ENCODE results near the gene BCL11B.

The BCL11B gene

GRCh38 chr14:99258341-99258861, 13.6 kb downstream of the BCL11B start:
- Histone ChIP-seq H3K4me1 (ENCODE audit: control extremely low read depth in 1 of 4, control insufficient read depth in 4 of 4, insufficient read depth in 4 of 4, low read length in 3 of 4) (peaks cover 0 to 7% (median 3%) of the 10 kb centered on the region in 4 experiments), H3K36me3 (ENCODE audit: control insufficient read depth in 4 of 4, insufficient read depth in 4 of 4, low read length in 3 of 4) (no peaks in the 10 kb centered on the region), H3K4me3 (ENCODE audit: control insufficient read depth in 1 of 7, extremely low read depth in 1 of 7, insufficient read depth in 4 of 7, low read depth in 2 of 7, low read length in 6 of 7) (no peak overlapping the region), H3K27me3 (replicated peaks in 2 of 5; ENCODE audit: control insufficient read depth in 4 of 5, insufficient read depth in 5 of 5, low read length in 4 of 5) (peaks cover 0 to 94% (median 29%) of the 10 kb centered on the region in 5 experiments), H3K9me3 (ENCODE audit: control extremely low read depth in 1 of 5, control insufficient read depth in 4 of 5, insufficient read depth in 2 of 5, low read depth in 1 of 5, low read length in 4 of 5) (peaks cover 0 to 1% (median 0%) of the 10 kb centered on the region in 5 experiments), H3K27ac (ENCODE audit: insufficient read depth in 1 of 2, low read depth in 1 of 2, low read length in 2 of 2, poor library complexity in 1 of 2, severe bottlenecking in 2 of 2) (no peak overlapping the region)
- ChIA-PET CTCF (no interaction called here), POLR2A (no interaction called here)
- DNase-seq = no peak
- 21% methylated on average over 4 of the region's 8 CpGs for WGBS (ENCODE audit: insufficient coverage)

- Histone ChIP-seq H3K27me3 (replicated peaks in 2 of 5; ENCODE audit: control insufficient read depth in 4 of 5, insufficient read depth in 5 of 5, low read length in 4 of 5) (peaks cover 0 to 94% (median 26%) of the 10 kb centered on the region in 5 experiments), H3K4me3 (ENCODE audit: control insufficient read depth in 1 of 7, extremely low read depth in 1 of 7, insufficient read depth in 4 of 7, low read depth in 2 of 7, low read length in 6 of 7) (no peak overlapping the region), H3K4me1 (ENCODE audit: control extremely low read depth in 1 of 4, control insufficient read depth in 4 of 4, insufficient read depth in 4 of 4, low read length in 3 of 4) (peaks cover 0 to 5% (median 2%) of the 10 kb centered on the region in 4 experiments), H3K27ac (ENCODE audit: insufficient read depth in 1 of 2, low read depth in 1 of 2, low read length in 2 of 2, poor library complexity in 1 of 2, severe bottlenecking in 2 of 2) (no peak overlapping the region), H3K36me3 (ENCODE audit: control insufficient read depth in 4 of 4, insufficient read depth in 4 of 4, low read length in 3 of 4) (no peaks in the 10 kb centered on the region), H3K9me3 (ENCODE audit: control extremely low read depth in 1 of 5, control insufficient read depth in 4 of 5, insufficient read depth in 2 of 5, low read depth in 1 of 5, low read length in 4 of 5) (peaks cover 0 to 2% (median 0%) of the 10 kb centered on the region in 5 experiments)
- no peak for DNase-seq
- WGBS (ENCODE audit: insufficient coverage) = 70% methylated on average over 15 of the region's 16 CpGs
- POLR2A ChIA-PET = no interaction called here
- CTCF ChIA-PET = no interaction called here
Measured at GRCh38 chr14:99257673-99258221, 14.2 kb downstream of the BCL11B start.

GRCh38 chr14:99257122-99257672, 14.8 kb downstream of the BCL11B start:
- CTCF ChIA-PET = interaction anchor here (1.3 kb wide), 1 partner anchor 9 kb away, joined by 4 read pairs; no protein-coding TSS in a partner anchor
- H3K9me3 ChIP-seq (ENCODE audit: control extremely low read depth in 1 of 5, control insufficient read depth in 4 of 5, insufficient read depth in 2 of 5, low read depth in 1 of 5, low read length in 4 of 5) = peaks cover 0 to 2% (median 0%) of the 10 kb centered on the region in 5 experiments
- WGBS (ENCODE audit: insufficient coverage) = 91% methylated on average over 12 of the region's 14 CpGs
- H3K27ac ChIP-seq (ENCODE audit: insufficient read depth in 1 of 2, low read depth in 1 of 2, low read length in 2 of 2, poor library complexity in 1 of 2, severe bottlenecking in 2 of 2) = no peak overlapping the region
- no peaks in the 10 kb centered on the region for H3K36me3 ChIP-seq (ENCODE audit: control insufficient read depth in 4 of 4, insufficient read depth in 4 of 4, low read length in 3 of 4)
- H3K4me3 ChIP-seq (ENCODE audit: control insufficient read depth in 1 of 7, extremely low read depth in 1 of 7, insufficient read depth in 4 of 7, low read depth in 2 of 7, low read length in 6 of 7) = no peak overlapping the region
- H3K27me3 ChIP-seq (replicated peaks in 2 of 5; ENCODE audit: control insufficient read depth in 4 of 5, insufficient read depth in 5 of 5, low read length in 4 of 5) = peaks cover 0 to 94% (median 22%) of the 10 kb centered on the region in 5 experiments
- H3K4me1 ChIP-seq (ENCODE audit: control extremely low read depth in 1 of 4, control insufficient read depth in 4 of 4, insufficient read depth in 4 of 4, low read length in 3 of 4) = no peaks in the 10 kb centered on the region
- POLR2A ChIA-PET = no interaction called here
- DNase-seq = no peak

- Histone ChIP-seq H3K27me3 (replicated peaks in 2 of 5; ENCODE audit: control insufficient read depth in 4 of 5, insufficient read depth in 5 of 5, low read length in 4 of 5) (peaks cover 0 to 94% (median 25%) of the 10 kb centered on the region in 5 experiments), H3K27ac (ENCODE audit: insufficient read depth in 1 of 2, low read depth in 1 of 2, low read length in 2 of 2, poor library complexity in 1 of 2, severe bottlenecking in 2 of 2) (no peak overlapping the region), H3K9me3 (ENCODE audit: control extremely low read depth in 1 of 5, control insufficient read depth in 4 of 5, insufficient read depth in 2 of 5, low read depth in 1 of 5, low read length in 4 of 5) (peaks cover 0 to 2% (median 0%) of the 10 kb centered on the region in 5 experiments), H3K4me3 (ENCODE audit: control insufficient read depth in 1 of 7, extremely low read depth in 1 of 7, insufficient read depth in 4 of 7, low read depth in 2 of 7, low read length in 6 of 7) (no peak overlapping the region), H3K36me3 (ENCODE audit: control insufficient read depth in 4 of 4, insufficient read depth in 4 of 4, low read length in 3 of 4) (no peaks in the 10 kb centered on the region), H3K4me1 (ENCODE audit: control extremely low read depth in 1 of 4, control insufficient read depth in 4 of 4, insufficient read depth in 4 of 4, low read length in 3 of 4) (no peaks in the 10 kb centered on the region)
- no peak for DNase-seq
- WGBS (ENCODE audit: insufficient coverage) = 98% methylated on average over 4 of the region's 5 CpGs
- CTCF ChIA-PET = interaction anchor here (1.3 kb wide), 1 partner anchor 10 kb away, joined by 4 read pairs; no protein-coding TSS in a partner anchor
- POLR2A ChIA-PET = no interaction called here
Measured at GRCh38 chr14:99256483-99256874, 15.5 kb downstream of the BCL11B start.

- Histone ChIP-seq H3K4me3 (ENCODE audit: control insufficient read depth in 1 of 7, extremely low read depth in 1 of 7, insufficient read depth in 4 of 7, low read depth in 2 of 7, low read length in 6 of 7) (no peak overlapping the region), H3K9me3 (ENCODE audit: control extremely low read depth in 1 of 5, control insufficient read depth in 4 of 5, insufficient read depth in 2 of 5, low read depth in 1 of 5, low read length in 4 of 5) (peaks cover 0 to 2% (median 0%) of the 10 kb centered on the region in 5 experiments), H3K4me1 (ENCODE audit: control extremely low read depth in 1 of 4, control insufficient read depth in 4 of 4, insufficient read depth in 4 of 4, low read length in 3 of 4) (no peaks in the 10 kb centered on the region), H3K27ac (ENCODE audit: insufficient read depth in 1 of 2, low read depth in 1 of 2, low read length in 2 of 2, poor library complexity in 1 of 2, severe bottlenecking in 2 of 2) (no peak overlapping the region), H3K36me3 (ENCODE audit: control insufficient read depth in 4 of 4, insufficient read depth in 4 of 4, low read length in 3 of 4) (no peaks in the 10 kb centered on the region), H3K27me3 (replicated peaks in 2 of 5; ENCODE audit: control insufficient read depth in 4 of 5, insufficient read depth in 5 of 5, low read length in 4 of 5) (peaks cover 0 to 88% (median 25%) of the 10 kb centered on the region in 5 experiments)
- POLR2A ChIA-PET = no interaction called here
- CTCF ChIA-PET = interaction anchor here (1.3 kb wide), 1 partner anchor 10 kb away, joined by 4 read pairs; no protein-coding TSS in a partner anchor
- 90% methylated on average over 18 of the region's 19 CpGs for WGBS (ENCODE audit: insufficient coverage)
- no peak for DNase-seq
Measured at GRCh38 chr14:99255621-99256482, 16.1 kb downstream of the BCL11B start.

GRCh38 chr14:99254328-99255009, 17.5 kb downstream of the BCL11B start:
- ChIA-PET CTCF (interaction anchor here (1.0 kb wide), 1 partner anchor 12 kb away, joined by 3 read pairs; no protein-coding TSS in a partner anchor), POLR2A (no interaction called here)
- Histone ChIP-seq H3K36me3 (ENCODE audit: control insufficient read depth in 4 of 4, insufficient read depth in 4 of 4, low read length in 3 of 4) (no peaks in the 10 kb centered on the region), H3K4me1 (ENCODE audit: control extremely low read depth in 1 of 4, control insufficient read depth in 4 of 4, insufficient read depth in 4 of 4, low read length in 3 of 4) (no peaks in the 10 kb centered on the region), H3K9me3 (ENCODE audit: control extremely low read depth in 1 of 5, control insufficient read depth in 4 of 5, insufficient read depth in 2 of 5, low read depth in 1 of 5, low read length in 4 of 5) (peaks cover 0 to 2% (median 0%) of the 10 kb centered on the region in 5 experiments), H3K27me3 (replicated peaks in 2 of 5; ENCODE audit: control insufficient read depth in 4 of 5, insufficient read depth in 5 of 5, low read length in 4 of 5) (peaks cover 0 to 81% (median 24%) of the 10 kb centered on the region in 5 experiments), H3K27ac (ENCODE audit: insufficient read depth in 1 of 2, low read depth in 1 of 2, low read length in 2 of 2, poor library complexity in 1 of 2, severe bottlenecking in 2 of 2) (no peak overlapping the region), H3K4me3 (ENCODE audit: control insufficient read depth in 1 of 7, extremely low read depth in 1 of 7, insufficient read depth in 4 of 7, low read depth in 2 of 7, low read length in 6 of 7) (no peak overlapping the region)
- DNase-seq = no peak
- 80% methylated on average over 14 of the region's 16 CpGs for WGBS (ENCODE audit: insufficient coverage)
